WTC11 (cell line): Measurements from ENCODE around the gene SMTN. TPM values are rescaled to one million over a fixed set of nuclear protein-coding genes. Genes with fewer than 3 reads are reported as not detected.

ENCODE experiments used
- ATAC-seq: fragments of 200-7000 bp; cut with Tn5 transposase; 2 replicates; pipeline ENCODE4 v1.10.0; 2021; ENCODE audit warnings: mild to moderate bottlenecking, moderate library complexity
- CTCF ChIA-PET: fragments of 300-600 bp; sonication (Branson Sonifier 250); formaldehyde crosslinking; loops from one replicate; lab custom pipeline; 2021; ENCODE audit warnings: antibody characterized with exemption; lab: Charles Lee
- POLR2A ChIA-PET: fragments of 350-600 bp; sonication (Branson Sonifier 250); formaldehyde crosslinking; loops from one replicate; lab custom pipeline; 2021; ENCODE audit warnings: antibody characterized with exemption; lab: Charles Lee
- DNase-seq: peaks from one replicate; pipeline ENCODE4 v3.0.0; 2021; ENCODE audit warnings: low spot score
- H3K27ac Mint-ChIP-seq: 2 replicates; pipeline ENCODE4 v1.8.0; 2021; ENCODE audit warnings: mixed read lengths
- H3K27me3 Mint-ChIP-seq: 2 replicates; pipeline ENCODE4 v1.8.0; 2021; ENCODE audit warnings: low read depth, mild to moderate bottlenecking, moderate library complexity, mixed read lengths
- H3K36me3 Mint-ChIP-seq: 2 replicates; pipeline ENCODE4 v1.8.0; 2021; ENCODE audit warnings: mixed read lengths
- H3K4me1 Mint-ChIP-seq: 2 replicates; pipeline ENCODE4 v1.8.0; 2022; ENCODE audit warnings: mixed read lengths
- H3K4me3 Mint-ChIP-seq: 2 replicates; pipeline ENCODE4 v1.8.0; 2021; ENCODE audit warnings: mild to moderate bottlenecking, moderate library complexity, mixed read lengths
- H3K9me3 Mint-ChIP-seq: 2 replicates; pipeline ENCODE4 v1.8.0; 2021; ENCODE audit warnings: mixed read lengths
- CBFB ChIP-seq: sonication (generic); formaldehyde crosslinking; IDR thresholded peaks from 2 replicates; pipeline ENCODE4 v1.8.1; 2022; ENCODE audit warnings: mild to moderate bottlenecking, low read depth, missing genetic modification reagents
- E2F5 ChIP-seq: sonication (generic); formaldehyde crosslinking; IDR thresholded peaks from 2 replicates; pipeline ENCODE4 v1.8.1; 2022; ENCODE audit warnings: mild to moderate bottlenecking, moderate library complexity, missing genetic modification reagents
- ERG ChIP-seq: fragments of 250-450 bp; sonication (Bioruptor Pico); IDR thresholded peaks from 2 replicates; pipeline ENCODE4 v1.8.0; 2021; ENCODE audit warnings: mild to moderate bottlenecking
- ETV6 ChIP-seq: sonication (generic); formaldehyde crosslinking; IDR thresholded peaks from 2 replicates; pipeline ENCODE4 v1.8.1; 2022; ENCODE audit warnings: mild to moderate bottlenecking, missing genetic modification reagents
- FOXJ3 ChIP-seq: sonication (generic); formaldehyde crosslinking; IDR thresholded peaks from 2 replicates; pipeline ENCODE4 v1.9.0; 2021; ENCODE audit warnings: missing genetic modification reagents, mild to moderate bottlenecking, borderline replicate concordance
- HMGA2 ChIP-seq: fragments of 250-450 bp; sonication (Bioruptor Pico); IDR thresholded peaks from 2 replicates; pipeline ENCODE4 v1.4.0; 2021; ENCODE audit warnings: mild to moderate bottlenecking, moderate library complexity
- HMGXB4 ChIP-seq: sonication (generic); formaldehyde crosslinking; IDR thresholded peaks from 2 replicates; pipeline ENCODE4 v1.8.1; 2023; ENCODE audit warnings: mild to moderate bottlenecking, moderate library complexity, missing genetic modification reagents
- JAZF1 ChIP-seq: fragments of 250-450 bp; sonication (Bioruptor Pico); IDR thresholded peaks from 2 replicates; pipeline ENCODE4 v1.9.0; 2021; ENCODE audit warnings: moderate library complexity, mild to moderate bottlenecking, inconsistent platforms
- SP1 ChIP-seq: sonication (generic); formaldehyde crosslinking; conservative IDR thresholded peaks from 2 replicates; pipeline ENCODE4 v1.8.1; 2022; ENCODE audit warnings: missing genetic modification reagents
- STAT6 ChIP-seq: sonication (generic); formaldehyde crosslinking; conservative IDR thresholded peaks from 2 replicates; pipeline ENCODE4 v1.8.1; 2023; ENCODE audit warnings: mild to moderate bottlenecking, low read depth, missing genetic modification reagents, moderate library complexity
- ZNF121 ChIP-seq: sonication (generic); formaldehyde crosslinking; IDR thresholded peaks from 2 replicates; pipeline ENCODE4 v1.8.0; 2023; ENCODE audit warnings: missing genetic modification reagents
- total RNA-seq: library from RNA; stranded (reverse); gene quantifications from 3 replicates; pipeline ENCODE4 v1.2.3, GENCODE V29; 2021
- TF ChIP-seq, protein P1 (sequence below): fragments of 200-600 bp; IDR thresholded peaks from 2 replicates; pipeline ENCODE4 v1.8.0; 2022; ENCODE audit warnings: antibody characterized with exemption
- TF ChIP-seq, protein P2 (sequence below): sonication (generic); formaldehyde crosslinking; IDR thresholded peaks from 2 replicates; pipeline ENCODE4 v1.8.0; 2023; ENCODE audit warnings: mild to moderate bottlenecking, missing genetic modification reagents
- TF ChIP-seq, protein P3 (sequence below): sonication (generic); formaldehyde crosslinking; IDR thresholded peaks from 2 replicates; pipeline ENCODE4 v1.8.0; 2022; ENCODE audit warnings: mild to moderate bottlenecking, missing genetic modification reagents
- TF ChIP-seq, protein P4 (sequence below): fragments of 250-450 bp; sonication (Bioruptor Pico); conservative IDR thresholded peaks from 2 replicates; pipeline ENCODE4 v1.9.0; 2021; ENCODE audit warnings: mild to moderate bottlenecking
- TF ChIP-seq, protein P5 (sequence below): sonication (generic); formaldehyde crosslinking; conservative IDR thresholded peaks from 2 replicates; pipeline ENCODE4 v1.8.1; 2022; ENCODE audit warnings: mild to moderate bottlenecking, missing genetic modification reagents

SMTN gene
- total RNA-seq, 1 experiment from 2014 or later = 34.5 TPM

DNA sequence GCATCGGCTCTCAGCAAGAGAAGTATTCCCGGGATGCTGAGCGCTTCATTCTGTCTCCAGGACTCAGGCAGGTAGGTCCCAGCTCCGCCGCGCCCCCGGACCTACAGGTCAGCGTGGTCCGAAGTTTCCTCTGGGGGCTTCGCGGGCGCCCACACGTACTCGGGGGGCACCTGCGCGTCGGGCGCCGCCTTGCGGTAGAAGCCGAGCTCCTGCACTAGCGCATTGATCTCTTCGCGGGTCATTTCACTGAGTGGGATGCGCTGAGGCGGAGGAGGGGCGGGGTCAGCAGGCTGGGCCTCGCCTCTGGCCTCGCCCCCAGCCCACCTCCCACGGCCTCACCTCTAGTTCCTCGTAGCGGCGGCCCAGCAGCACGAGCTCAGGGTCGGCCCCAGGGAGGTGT is 23.8 kb downstream of the SMTN start:
- peaks cover 18% of the 10 kb centered on the region for H3K4me1 Mint-ChIP-seq
- TF ChIP-seq, protein P1, sequence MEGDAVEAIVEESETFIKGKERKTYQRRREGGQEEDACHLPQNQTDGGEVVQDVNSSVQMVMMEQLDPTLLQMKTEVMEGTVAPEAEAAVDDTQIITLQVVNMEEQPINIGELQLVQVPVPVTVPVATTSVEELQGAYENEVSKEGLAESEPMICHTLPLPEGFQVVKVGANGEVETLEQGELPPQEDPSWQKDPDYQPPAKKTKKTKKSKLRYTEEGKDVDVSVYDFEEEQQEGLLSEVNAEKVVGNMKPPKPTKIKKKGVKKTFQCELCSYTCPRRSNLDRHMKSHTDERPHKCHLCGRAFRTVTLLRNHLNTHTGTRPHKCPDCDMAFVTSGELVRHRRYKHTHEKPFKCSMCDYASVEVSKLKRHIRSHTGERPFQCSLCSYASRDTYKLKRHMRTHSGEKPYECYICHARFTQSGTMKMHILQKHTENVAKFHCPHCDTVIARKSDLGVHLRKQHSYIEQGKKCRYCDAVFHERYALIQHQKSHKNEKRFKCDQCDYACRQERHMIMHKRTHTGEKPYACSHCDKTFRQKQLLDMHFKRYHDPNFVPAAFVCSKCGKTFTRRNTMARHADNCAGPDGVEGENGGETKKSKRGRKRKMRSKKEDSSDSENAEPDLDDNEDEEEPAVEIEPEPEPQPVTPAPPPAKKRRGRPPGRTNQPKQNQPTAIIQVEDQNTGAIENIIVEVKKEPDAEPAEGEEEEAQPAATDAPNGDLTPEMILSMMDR = peak; percentile 62
- TF ChIP-seq HMGXB4 (CRISPR knock-in tag) (peak; percentile 75; the same call in 1 of the 2 replicates), STAT6 (CRISPR knock-in tag) (no peak), FOXJ3 (CRISPR knock-in tag) (no peak), E2F5 (CRISPR knock-in tag) (peak; percentile 74; the same call in 1 of the 2 replicates), ERG (0 out of 2 replicates have a peak, but pooled peaks have one; percentile 52), SP1 (CRISPR knock-in tag) (peak; percentile 72), HMGA2 (no peak), ZNF121 (no peak), ETV6 (CRISPR knock-in tag) (0 out of 2 replicates have a peak, but pooled peaks have one; percentile 45), CBFB (CRISPR knock-in tag) (0 out of 2 replicates have a peak, but pooled peaks have one; percentile 37), JAZF1 (no peak)
- TF ChIP-seq, protein P2, sequence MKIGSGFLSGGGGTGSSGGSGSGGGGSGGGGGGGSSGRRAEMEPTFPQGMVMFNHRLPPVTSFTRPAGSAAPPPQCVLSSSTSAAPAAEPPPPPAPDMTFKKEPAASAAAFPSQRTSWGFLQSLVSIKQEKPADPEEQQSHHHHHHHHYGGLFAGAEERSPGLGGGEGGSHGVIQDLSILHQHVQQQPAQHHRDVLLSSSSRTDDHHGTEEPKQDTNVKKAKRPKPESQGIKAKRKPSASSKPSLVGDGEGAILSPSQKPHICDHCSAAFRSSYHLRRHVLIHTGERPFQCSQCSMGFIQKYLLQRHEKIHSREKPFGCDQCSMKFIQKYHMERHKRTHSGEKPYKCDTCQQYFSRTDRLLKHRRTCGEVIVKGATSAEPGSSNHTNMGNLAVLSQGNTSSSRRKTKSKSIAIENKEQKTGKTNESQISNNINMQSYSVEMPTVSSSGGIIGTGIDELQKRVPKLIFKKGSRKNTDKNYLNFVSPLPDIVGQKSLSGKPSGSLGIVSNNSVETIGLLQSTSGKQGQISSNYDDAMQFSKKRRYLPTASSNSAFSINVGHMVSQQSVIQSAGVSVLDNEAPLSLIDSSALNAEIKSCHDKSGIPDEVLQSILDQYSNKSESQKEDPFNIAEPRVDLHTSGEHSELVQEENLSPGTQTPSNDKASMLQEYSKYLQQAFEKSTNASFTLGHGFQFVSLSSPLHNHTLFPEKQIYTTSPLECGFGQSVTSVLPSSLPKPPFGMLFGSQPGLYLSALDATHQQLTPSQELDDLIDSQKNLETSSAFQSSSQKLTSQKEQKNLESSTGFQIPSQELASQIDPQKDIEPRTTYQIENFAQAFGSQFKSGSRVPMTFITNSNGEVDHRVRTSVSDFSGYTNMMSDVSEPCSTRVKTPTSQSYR = no peak
- TF ChIP-seq, protein P3, sequence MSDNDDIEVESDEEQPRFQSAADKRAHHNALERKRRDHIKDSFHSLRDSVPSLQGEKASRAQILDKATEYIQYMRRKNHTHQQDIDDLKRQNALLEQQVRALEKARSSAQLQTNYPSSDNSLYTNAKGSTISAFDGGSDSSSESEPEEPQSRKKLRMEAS (CRISPR knock-in tag) = peak; percentile 63; the same call in 1 of the 2 replicates
- TF ChIP-seq, protein P4, sequence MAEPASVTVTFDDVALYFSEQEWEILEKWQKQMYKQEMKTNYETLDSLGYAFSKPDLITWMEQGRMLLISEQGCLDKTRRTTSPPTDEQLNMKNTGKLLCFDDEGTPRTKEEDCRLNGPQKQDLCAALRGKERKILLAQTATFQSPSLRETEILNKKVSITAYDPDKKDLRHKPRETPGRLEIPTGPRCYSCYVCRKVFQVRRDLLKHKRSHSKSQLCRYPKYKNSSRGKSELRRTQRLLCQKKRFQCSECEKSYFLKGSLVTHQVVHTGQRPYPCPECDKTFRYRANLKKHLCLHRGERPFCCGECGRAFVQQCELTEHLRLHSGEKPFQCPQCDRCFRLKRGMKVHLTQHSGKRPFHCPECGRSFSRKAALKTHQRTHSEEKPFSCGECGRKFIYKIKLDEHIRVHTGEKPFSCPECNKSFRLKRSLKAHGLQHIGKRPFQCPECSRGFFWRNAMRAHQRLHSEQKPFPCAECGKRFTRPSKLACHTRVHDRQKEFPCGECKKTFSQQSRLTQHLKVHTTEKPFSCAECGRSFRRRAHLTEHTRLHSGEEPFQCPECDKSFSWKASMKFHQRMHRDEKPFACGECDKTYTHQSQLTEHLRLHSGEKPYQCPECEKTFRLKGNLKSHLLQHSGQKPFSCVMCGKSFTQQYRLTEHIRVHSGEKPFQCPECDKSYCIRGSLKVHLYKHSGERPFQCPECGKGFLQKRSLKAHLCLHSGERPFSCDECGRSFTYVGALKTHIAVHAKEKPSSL = no peak
- TF ChIP-seq, protein P5, sequence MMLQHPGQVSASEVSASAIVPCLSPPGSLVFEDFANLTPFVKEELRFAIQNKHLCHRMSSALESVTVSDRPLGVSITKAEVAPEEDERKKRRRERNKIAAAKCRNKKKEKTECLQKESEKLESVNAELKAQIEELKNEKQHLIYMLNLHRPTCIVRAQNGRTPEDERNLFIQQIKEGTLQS (CRISPR knock-in tag) = no peak
- TF ChIP-seq, all 79 proteins: peak for 8
- Mint-ChIP-seq H3K4me3 (peak overlapping the region; percentile 34; the same call in 1 of the 2 replicates), H3K36me3 (no peaks in the 10 kb centered on the region; the same call in 1 of the 2 replicates), H3K9me3 (no peaks in the 10 kb centered on the region), H3K27ac (no peak overlapping the region), H3K27me3 (peaks cover 45% of the 10 kb centered on the region)
- DNase-seq (peak; percentile 89), ATAC-seq (peak; percentile 71)
- POLR2A ChIA-PET = interaction anchor here (1.2 kb wide), 3 partner anchors 17 to 187 kb away, joined by 3 to 4 read pairs (median 3); no protein-coding TSS in a partner anchor
- CTCF ChIA-PET = interaction anchor here (0.6 to 9.1 kb wide), 43 partner anchors 9 to 1511 kb away, joined by 3 to 363 read pairs (median 4); partner anchors contain the start of genes INPP5J, LIMK2, MORC2 and PIK3IP1
